Stimulated activated CD8-positive, alpha-beta memory T cell treated with anti-CD3 and anti-CD28 coated beads, Interleukin-12 subunit alpha, Interleukin-12 subunit beta, amount 100 ng/mL, for 24 hours (primary cell): ENCODE results near the gene SPEN.
"Not testable (repeated sequence)": the region's sequence is repeated elsewhere in the genome, so short reads cannot be mapped to it uniquely, and the experiment has no call there.

ENCODE experiments used
- DNase-seq: peaks from one replicate; pipeline ENCODE4 v3.0.0-alpha.2; 2020; ENCODE audit errors: extremely low read depth

SPEN gene

GRCh38 chr1:15900662-15901279, 53.3 kb downstream of the SPEN start:
- no peak for DNase-seq

GRCh38 chr1:15902882-15903281, 55.4 kb downstream of the SPEN start:
- DNase-seq: no peak

GRCh38 chr1:15908597-15908996, 61.1 kb downstream of the SPEN start:
- no peak for DNase-seq

- no peak for DNase-seq
These were observed 63.6 kb downstream of the SPEN start for GRCh38 chr1:15911141-15911540.

GRCh38 chr1:15911927-15912326, 64.4 kb downstream of the SPEN start:
- DNase-seq: no peak

- DNase-seq: not testable (repeated sequence)
These were observed 66.1 kb downstream of the SPEN start for GRCh38 chr1:15913607-15914006.

GRCh38 chr1:15915991-15916390, 68.5 kb downstream of the SPEN start:
- DNase-seq: no peak

GRCh38 chr1:15916417-15916816, 68.9 kb downstream of the SPEN start:
- no peak for DNase-seq

- no peak for DNase-seq
These were observed 69.4 kb downstream of the SPEN start for GRCh38 chr1:15916916-15917315.

GRCh38 chr1:15918962-15919715, 71.6 kb downstream of the SPEN start:
- peak; percentile 32 for DNase-seq

GRCh38 chr1:15923241-15923640, 75.7 kb downstream of the SPEN start:
- DNase-seq: no peak

- DNase-seq: not testable (repeated sequence)
These were observed 78.9 kb downstream of the SPEN start for GRCh38 chr1:15926448-15926847.

- DNase-seq: no peak
These were observed 81.8 kb downstream of the SPEN start for GRCh38 chr1:15928971-15929965.

- DNase-seq: no peak
These were observed 83.9 kb downstream of the SPEN start for GRCh38 chr1:15931401-15931800.

GRCh38 chr1:15931884-15932283, 84.4 kb downstream of the SPEN start:
- no peak for DNase-seq

GRCh38 chr1:15932612-15933011, 85.1 kb downstream of the SPEN start:
- no peak for DNase-seq

- DNase-seq: no peak
These were observed 86.2 kb downstream of the SPEN start for GRCh38 chr1:15933684-15934083.

GRCh38 chr1:15934211-15935055, 86.9 kb downstream of the SPEN start:
- no peak for DNase-seq

GRCh38 chr1:15935056-15935950, 87.8 kb downstream of the SPEN start:
- DNase-seq: no peak

GRCh38 chr1:15936025-15936424, 88.5 kb downstream of the SPEN start:
- DNase-seq: no peak
